MCF 10A (cell line): ENCODE data around the gene CNST. TPM values are rescaled to one million over a fixed set of nuclear protein-coding genes. Genes with fewer than 3 reads are reported as not detected.

ENCODE experiments used
- BruUV-seq: library from RNA; stranded (reverse); fragments of 400-500 nt; replicated peaks from 2 replicates; lab custom pipeline; 2021; lab: Mats Ljungman, UMichigan
- CTCF ChIA-PET: fragments of 300-600 bp; sonication (Branson Sonifier 250); formaldehyde crosslinking; extraction: SDS; loops from one replicate; lab custom pipeline; 2021; ENCODE audit warnings: antibody characterized with exemption, inconsistent platforms; lab: Yijun Ruan, JAX
- POLR2A ChIA-PET: fragments of 300-600, 350-650 bp; sonication (Branson Sonifier 250); formaldehyde crosslinking; extraction: SDS; loops from one replicate; lab custom pipeline; 2020; ENCODE audit warnings: antibody characterized with exemption, inconsistent platforms; lab: Yijun Ruan, JAX
- DNase-seq: peaks from one replicate; pipeline ENCODE4 v3.0.0-alpha.2; 2018; ENCODE audit not compliant: unreplicated experiment
- H3K27ac Mint-ChIP-seq: one replicate; pipeline ENCODE4 v1.8.0; 2022; ENCODE audit warnings: mild to moderate bottlenecking, low read depth, mixed read lengths; ENCODE audit not compliant: unreplicated experiment
- H3K27me3 Mint-ChIP-seq: one replicate; pipeline ENCODE4 v1.8.0; 2022; ENCODE audit warnings: mixed read lengths; ENCODE audit not compliant: insufficient read depth, unreplicated experiment
- H3K36me3 Mint-ChIP-seq: one replicate; pipeline ENCODE4 v1.8.0; 2022; ENCODE audit warnings: mild to moderate bottlenecking, moderate library complexity, mixed read lengths; ENCODE audit not compliant: insufficient read depth, unreplicated experiment
- H3K4me1 Mint-ChIP-seq: one replicate; pipeline ENCODE4 v1.8.0; 2022; ENCODE audit warnings: mixed read lengths; ENCODE audit not compliant: insufficient read depth, unreplicated experiment
- H3K4me3 Mint-ChIP-seq: one replicate; pipeline ENCODE4 v1.8.0; 2022; ENCODE audit warnings: mild to moderate bottlenecking, moderate library complexity, mixed read lengths; ENCODE audit not compliant: unreplicated experiment
- H3K9me3 Mint-ChIP-seq: one replicate; pipeline ENCODE4 v1.8.0; 2022; ENCODE audit warnings: mixed read lengths; ENCODE audit not compliant: unreplicated experiment
- CTCF ChIP-seq: fragments of 200-600 bp; IDR thresholded peaks from one replicate; pipeline ENCODE4 v1.8.0; 2022; ENCODE audit warnings: antibody characterized with exemption, mild to moderate bottlenecking; ENCODE audit not compliant: unreplicated experiment
- intact Hi-C: fragments of 100-400 bp; cut with micrococcal nuclease; formaldehyde crosslinking; loops from 2 replicates; pipeline ENCODE4 v1.14.1; 2022
- total RNA-seq: library from RNA; stranded (reverse); gene quantifications from 2 replicates; pipeline ENCODE4 v1.2.3, GENCODE V29; 2022

The CNST gene
- total RNA-seq, 1 experiment from 2014 or later: 48.3 TPM

GRCh38 chr1:246624091-246624490, 57.8 kb downstream of the CNST start:
- intact Hi-C loops: no loop called here
- BruUV-seq: no TSS peak
- H3K27ac Mint-ChIP-seq: no peak overlapping the region
- ChIA-PET CTCF (interaction anchor here (1.7 kb wide), 1 partner anchor 66 kb away, joined by 4 read pairs; no protein-coding TSS in a partner anchor), POLR2A (interaction anchor here (0.9 kb wide), 1 partner anchor 13 kb away, joined by 3 read pairs; no protein-coding TSS in a partner anchor)
- no peak for DNase-seq
- H3K4me1 Mint-ChIP-seq: no peaks in the 10 kb centered on the region
- H3K9me3 Mint-ChIP-seq: no peaks in the 10 kb centered on the region
- TF ChIP-seq CTCF: no peak
- peaks cover 52% of the 10 kb centered on the region for H3K36me3 Mint-ChIP-seq
- no peak overlapping the region for H3K4me3 Mint-ChIP-seq
- no peaks in the 10 kb centered on the region for H3K27me3 Mint-ChIP-seq

GRCh38 chr1:246629030-246629429, 62.8 kb downstream of the CNST start:
- ChIA-PET CTCF (interaction anchor here (0.6 to 2.5 kb wide), 6 partner anchors 8 to 101 kb away, joined by 3 to 14 read pairs (median 4); no protein-coding TSS in a partner anchor), POLR2A (interaction anchor here (1.2 kb wide), 1 partner anchor 62 kb away, joined by 3 read pairs; no protein-coding TSS in a partner anchor)
- peaks cover 8% of the 10 kb centered on the region for H3K4me1 Mint-ChIP-seq
- intact Hi-C loops: no loop called here
- no peaks in the 10 kb centered on the region for H3K27me3 Mint-ChIP-seq
- no TSS peak for BruUV-seq
- DNase-seq: no peak
- no peak for TF ChIP-seq CTCF
- no peaks in the 10 kb centered on the region for H3K9me3 Mint-ChIP-seq
- peaks cover 42% of the 10 kb centered on the region for H3K36me3 Mint-ChIP-seq
- H3K4me3 Mint-ChIP-seq: no peak overlapping the region
- H3K27ac Mint-ChIP-seq: no peak overlapping the region

- BruUV-seq: no TSS peak
- no peak overlapping the region for H3K27ac Mint-ChIP-seq
- no peaks in the 10 kb centered on the region for H3K9me3 Mint-ChIP-seq
- TF ChIP-seq CTCF: no peak
- H3K4me3 Mint-ChIP-seq: no peak overlapping the region
- no peak for DNase-seq
- intact Hi-C loops: no loop called here
- POLR2A ChIA-PET: interaction anchor here (1.2 kb wide), 1 partner anchor 63 kb away, joined by 3 read pairs; no protein-coding TSS in a partner anchor
- peaks cover 8% of the 10 kb centered on the region for H3K4me1 Mint-ChIP-seq
- CTCF ChIA-PET: interaction anchor here (0.6 to 2.5 kb wide), 7 partner anchors 11 to 460 kb away, joined by 3 to 14 read pairs (median 3); no protein-coding TSS in a partner anchor
- H3K27me3 Mint-ChIP-seq: no peaks in the 10 kb centered on the region
- peaks cover 44% of the 10 kb centered on the region for H3K36me3 Mint-ChIP-seq
These were observed 63.7 kb downstream of the CNST start for GRCh38 chr1:246629976-246630375.

GRCh38 chr1:246631426-246631825, 65.2 kb downstream of the CNST start:
- H3K36me3 Mint-ChIP-seq: peaks cover 31% of the 10 kb centered on the region

More at GRCh38 chr1:246631426-246631825, 65.2 kb downstream of the CNST start:
- POLR2A ChIA-PET: no interaction called here
- Mint-ChIP-seq H3K27ac (no peak overlapping the region), H3K4me3 (no peak overlapping the region), H3K27me3 (no peaks in the 10 kb centered on the region), H3K9me3 (no peaks in the 10 kb centered on the region), H3K4me1 (peaks cover 8% of the 10 kb centered on the region)
- no peak for DNase-seq
- intact Hi-C loops: no loop called here
- TF ChIP-seq CTCF: no peak
- CTCF ChIA-PET: interaction anchor here (0.7 kb wide), 1 partner anchor 14 kb away, joined by 3 read pairs; no protein-coding TSS in a partner anchor
- BruUV-seq: no TSS peak
